T1000 (cell line): Measurements from ENCODE around the gene PARPBP.
"Not testable (repeated sequence)": the region's sequence is repeated elsewhere in the genome, so short reads cannot be mapped to it uniquely, and the experiment has no call there.

Experiments
- DNase-seq: peaks from one replicate; lab custom pipeline; 2025; ENCODE audit warnings: mixed read lengths; lab: John Stamatoyannopoulos, UW

PARPBP gene

GRCh38 chr12:102119674-102120563 lies at the start of gene PARPBP, which contains the start of gene NUP37:
Gene PARPBP (plus strand): TSS chr12:102120183. CDS start chr12:102123889, 3,706 bp downstream.
Gene NUP37 (minus strand): TSS chr12:102120114. CDS start chr12:102118518, 1,596 bp downstream.
- DNase-seq = peak; percentile 80

- not testable (repeated sequence) for DNase-seq
These were observed 47.9 kb upstream of the PARPBP start for GRCh38 chr12:102072092-102072491.

GRCh38 chr12:102080842-102081241 lies 39.1 kb upstream of the PARPBP start:
- no peak for DNase-seq

- DNase-seq = not testable (repeated sequence)
These were observed 30.7 kb upstream of the PARPBP start for GRCh38 chr12:102089228-102089835.

GRCh38 chr12:102093319-102093718 lies 26.7 kb upstream of the PARPBP start:
- DNase-seq = no peak

GRCh38 chr12:102095677-102096263 lies 24.2 kb upstream of the PARPBP start:
- DNase-seq = no peak

GRCh38 chr12:102096855-102097254 lies 23.1 kb upstream of the PARPBP start:
- no peak for DNase-seq

- no peak for DNase-seq
These were observed 13.1 kb upstream of the PARPBP start for GRCh38 chr12:102106905-102107304.

- no peak for DNase-seq
These were observed 12.0 kb upstream of the PARPBP start for GRCh38 chr12:102107970-102108369.

GRCh38 chr12:102110782-102111181 lies 9.2 kb upstream of the PARPBP start:
- no peak for DNase-seq

GRCh38 chr12:102114212-102114611 lies 5.8 kb upstream of the PARPBP start:
- DNase-seq = no peak

- DNase-seq = no peak
These were observed 3.6 kb upstream of the PARPBP start for GRCh38 chr12:102116392-102116791.

- no peak for DNase-seq
These were observed 1.1 kb upstream of the PARPBP start for GRCh38 chr12:102118874-102119273.

GRCh38 chr12:102120564-102120873 lies 536 bp downstream of the PARPBP start:
- DNase-seq = no peak

- DNase-seq = no peak
These were observed 903 bp downstream of the PARPBP start for GRCh38 chr12:102120886-102121285.

- DNase-seq = not testable (repeated sequence)
These were observed 1.3 kb downstream of the PARPBP start for GRCh38 chr12:102121328-102121727.

- not testable (repeated sequence) for DNase-seq
These were observed 10.7 kb downstream of the PARPBP start for GRCh38 chr12:102130720-102131119.

- not testable (repeated sequence) for DNase-seq
These were observed 11.5 kb downstream of the PARPBP start for GRCh38 chr12:102131442-102131841.

GRCh38 chr12:102137619-102138018 lies 17.6 kb downstream of the PARPBP start:
- DNase-seq = not testable (repeated sequence)

GRCh38 chr12:102142866-102143373 lies 22.9 kb downstream of the PARPBP start:
- not testable (repeated sequence) for DNase-seq

- DNase-seq = no peak
These were observed 24.2 kb downstream of the PARPBP start for GRCh38 chr12:102144221-102144620.

- DNase-seq = not testable (repeated sequence)
These were observed 27.1 kb downstream of the PARPBP start for GRCh38 chr12:102147062-102147587.
